ENCODE measurements around the gene STYXL2. TPM values are rescaled to one million over a fixed set of nuclear protein-coding genes. Genes with fewer than 3 reads are reported as not detected.
A peak's percentile ranks its signal among the peaks of the same experiment; 100 is the strongest.

Gene STYXL2
- under 1 TPM in 1 of 2 donors, not detected in 1; 0.14 TPM for total RNA-seq
- long read RNA-seq, donor 1, result 0 reads
- long read RNA-seq, donor 2, result 0 reads

- DNase-seq (ENCODE audit: low spot score), result no peak
- intact Hi-C loops (cut with DNase I), result no loop called here
These were observed at the start of gene STYXL2 for GRCh38 chr1:167093846-167094516. Gene STYXL2 (plus strand): TSS chr1:167094075. CDS start chr1:167094850, 775 bp downstream.

- intact Hi-C loops (cut with DNase I), result loop anchor here (2.0 to 10.0 kb wide), 2 partner anchors 129 to 167 kb away; no protein-coding TSS in a partner anchor
- DNase-seq (ENCODE audit: low spot score), result no peak
These were observed 42.0 kb upstream of the STYXL2 start for GRCh38 chr1:167051907-167052306.

GRCh38 chr1:167052389-167052788 lies 41.5 kb upstream of the STYXL2 start:
- intact Hi-C loops (cut with DNase I), result loop anchor here (2.0 to 10.0 kb wide), 2 partner anchors 130 to 168 kb away; no protein-coding TSS in a partner anchor

GRCh38 chr1:167054531-167054930 lies 39.3 kb upstream of the STYXL2 start:
- no peak for DNase-seq (ENCODE audit: low spot score)
- intact Hi-C loops (cut with DNase I), result loop anchor here in 1 of 2 donors (10.0 kb wide), 1 partner anchor 170 kb away; no protein-coding TSS in a partner anchor

More at GRCh38 chr1:167052389-167052788, 41.5 kb upstream of the STYXL2 start:
- DNase-seq (ENCODE audit: low spot score), result no peak

- DNase-seq (ENCODE audit: low spot score), result no peak
- intact Hi-C loops (cut with DNase I), result loop anchor here in 1 of 2 donors (10.0 kb wide), 1 partner anchor 170 kb away; no protein-coding TSS in a partner anchor
These were observed 38.8 kb upstream of the STYXL2 start for GRCh38 chr1:167054946-167055630.

GRCh38 chr1:167056529-167057231 lies 37.2 kb upstream of the STYXL2 start:
- DNase-seq (ENCODE audit: low spot score), result no peak
- intact Hi-C loops (cut with DNase I), result loop anchor here in 1 of 2 donors (10.0 kb wide), 1 partner anchor 172 kb away; no protein-coding TSS in a partner anchor

GRCh38 chr1:167057241-167057688 lies 36.6 kb upstream of the STYXL2 start:
- intact Hi-C loops (cut with DNase I), result loop anchor here in 1 of 2 donors (10.0 kb wide), 1 partner anchor 172 kb away; no protein-coding TSS in a partner anchor

GRCh38 chr1:167059045-167059808 lies 34.6 kb upstream of the STYXL2 start:
- peak; percentile 88 for DNase-seq (ENCODE audit: low spot score)
- intact Hi-C loops (cut with DNase I), result loop anchor here in 1 of 2 donors (10.0 kb wide), 1 partner anchor 174 kb away; no protein-coding TSS in a partner anchor

More at GRCh38 chr1:167057241-167057688, 36.6 kb upstream of the STYXL2 start:
- DNase-seq (ENCODE audit: low spot score), result no peak

GRCh38 chr1:167059809-167060107 lies 34.1 kb upstream of the STYXL2 start:
- intact Hi-C loops (cut with DNase I), result loop anchor here (10.0 kb wide), 3 partner anchors 175 to 475 kb away; no protein-coding TSS in a partner anchor
- DNase-seq (ENCODE audit: low spot score), result no peak

GRCh38 chr1:167060141-167061072 lies 33.5 kb upstream of the STYXL2 start:
- DNase-seq (ENCODE audit: low spot score), result no peak
- intact Hi-C loops (cut with DNase I), result loop anchor here in 1 of 2 donors (10.0 kb wide), 2 partner anchors 384 to 474 kb away; no protein-coding TSS in a partner anchor

- intact Hi-C loops (cut with DNase I), result loop anchor here in 1 of 2 donors (10.0 kb wide), 2 partner anchors 384 to 474 kb away; no protein-coding TSS in a partner anchor
- DNase-seq (ENCODE audit: low spot score), result no peak
These were observed 32.8 kb upstream of the STYXL2 start for GRCh38 chr1:167061073-167061464.

- no peak for DNase-seq (ENCODE audit: low spot score)
- intact Hi-C loops (cut with DNase I), result loop anchor here (5.0 to 10.0 kb wide), 3 partner anchors 378 to 470 kb away; no protein-coding TSS in a partner anchor
These were observed 29.3 kb upstream of the STYXL2 start for GRCh38 chr1:167064621-167065020.

- intact Hi-C loops (cut with DNase I), result loop anchor here (5.0 to 10.0 kb wide), 3 partner anchors 377 to 469 kb away; no protein-coding TSS in a partner anchor
- no peak for DNase-seq (ENCODE audit: low spot score)
These were observed 28.4 kb upstream of the STYXL2 start for GRCh38 chr1:167065471-167065870.

- intact Hi-C loops (cut with DNase I), result loop anchor here (5.0 to 10.0 kb wide), 3 partner anchors 376 to 468 kb away; no protein-coding TSS in a partner anchor
- DNase-seq (ENCODE audit: low spot score), result peak; percentile 93
These were observed 27.3 kb upstream of the STYXL2 start for GRCh38 chr1:167066333-167067122.

- intact Hi-C loops (cut with DNase I), result loop anchor here (5.0 to 10.0 kb wide), 3 partner anchors 374 to 467 kb away; no protein-coding TSS in a partner anchor
- DNase-seq (ENCODE audit: low spot score), result no peak
These were observed 26.0 kb upstream of the STYXL2 start for GRCh38 chr1:167067904-167068303.

- no peak for DNase-seq (ENCODE audit: low spot score)
- intact Hi-C loops (cut with DNase I), result loop anchor here (5.0 to 10.0 kb wide), 3 partner anchors 374 to 466 kb away; no protein-coding TSS in a partner anchor
These were observed 25.1 kb upstream of the STYXL2 start for GRCh38 chr1:167068761-167069160.

Data from posterior vena cava (tissue), 2 donors.